Endothelial cell of umbilical vein (primary cell): ENCODE measurements around the gene SGCG.

Experiments used
- EZH2 ChIP-seq: IDR thresholded peaks from 2 replicates; pipeline ENCODE4 v1.6.1; 2012; ENCODE audit warnings: borderline replicate concordance, low read depth, mild to moderate bottlenecking, moderate library complexity, low read length, inconsistent platforms; ENCODE audit not compliant: severe bottlenecking
- FOS ChIP-seq: IDR thresholded peaks from 2 replicates; pipeline ENCODE4 v1.6.1; 2011; ENCODE audit warnings: mild to moderate bottlenecking, low read length, moderate library complexity, borderline replicate concordance; ENCODE audit not compliant: insufficient read depth
- GATA2 ChIP-seq: IDR thresholded peaks from 2 replicates; pipeline ENCODE4 v1.7.0; 2011; ENCODE audit warnings: low read depth, mild to moderate bottlenecking, moderate library complexity, mixed read lengths, low read length; ENCODE audit not compliant: insufficient read length, insufficient read depth
- JUN ChIP-seq: IDR thresholded peaks from 2 replicates; pipeline ENCODE4 v1.6.1; 2011; ENCODE audit warnings: borderline replicate concordance, low read depth; ENCODE audit not compliant: insufficient read length, insufficient read depth
- MYC ChIP-seq: IDR thresholded peaks from one replicate; pipeline ENCODE4 v1.6.1; 2011; ENCODE audit warnings: mild to moderate bottlenecking, low read depth, low read length
- POLR2A ChIP-seq: IDR thresholded peaks from 2 replicates; pipeline ENCODE4 v1.6.1; 2012; ENCODE audit warnings: low read depth, mild to moderate bottlenecking, control low read depth, low read length
- POLR2AphosphoS5 ChIP-seq: IDR thresholded peaks from 2 replicates; pipeline ENCODE4 v1.6.1; 2012; ENCODE audit warnings: low read depth, mild to moderate bottlenecking, control low read depth, low read length, moderate library complexity; ENCODE audit not compliant: insufficient read depth
- TF ChIP-seq, protein P1 (sequence below), 2 donors: IDR thresholded peaks; 1 replicate in 1 of 2; 2 replicates in 1 of 2; pipeline ENCODE4 v1.5.1; 2011; ENCODE audit warnings: low read length in 2 of 2, mild to moderate bottlenecking in 2 of 2, moderate library complexity in 2 of 2, control low read depth in 1 of 2, inconsistent platforms in 1 of 2, low read depth in 1 of 2; ENCODE audit not compliant: insufficient read depth in 1 of 2; ENCODE audit errors: extremely low read depth in 1 of 2
- TF ChIP-seq, protein P2 (sequence below): IDR thresholded peaks from 2 replicates; pipeline ENCODE4 v1.6.1; 2011; ENCODE audit not compliant: insufficient read depth, insufficient read length

DNA sequence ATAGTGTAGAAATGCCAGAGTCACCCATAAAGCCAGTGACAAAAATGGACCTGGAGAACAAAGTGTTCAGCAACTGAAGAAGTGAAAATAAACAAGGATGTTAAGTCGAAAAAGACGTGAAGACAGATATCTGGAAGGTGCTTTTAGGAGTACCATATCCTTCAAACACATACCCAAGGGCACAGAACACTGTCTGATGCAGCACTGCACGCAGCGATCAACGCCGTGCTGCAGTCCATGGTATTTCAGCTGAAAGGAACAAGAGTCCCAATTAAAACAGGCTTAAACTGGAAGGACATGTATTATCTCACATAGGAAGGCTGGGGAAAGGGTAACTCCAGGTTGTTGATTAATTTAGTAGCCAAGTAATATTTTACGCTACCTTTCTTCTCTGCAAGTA is 108.2 kb downstream of the SGCG start:
- no peak for TF ChIP-seq POLR2AphosphoS5
- TF ChIP-seq, protein P1, sequence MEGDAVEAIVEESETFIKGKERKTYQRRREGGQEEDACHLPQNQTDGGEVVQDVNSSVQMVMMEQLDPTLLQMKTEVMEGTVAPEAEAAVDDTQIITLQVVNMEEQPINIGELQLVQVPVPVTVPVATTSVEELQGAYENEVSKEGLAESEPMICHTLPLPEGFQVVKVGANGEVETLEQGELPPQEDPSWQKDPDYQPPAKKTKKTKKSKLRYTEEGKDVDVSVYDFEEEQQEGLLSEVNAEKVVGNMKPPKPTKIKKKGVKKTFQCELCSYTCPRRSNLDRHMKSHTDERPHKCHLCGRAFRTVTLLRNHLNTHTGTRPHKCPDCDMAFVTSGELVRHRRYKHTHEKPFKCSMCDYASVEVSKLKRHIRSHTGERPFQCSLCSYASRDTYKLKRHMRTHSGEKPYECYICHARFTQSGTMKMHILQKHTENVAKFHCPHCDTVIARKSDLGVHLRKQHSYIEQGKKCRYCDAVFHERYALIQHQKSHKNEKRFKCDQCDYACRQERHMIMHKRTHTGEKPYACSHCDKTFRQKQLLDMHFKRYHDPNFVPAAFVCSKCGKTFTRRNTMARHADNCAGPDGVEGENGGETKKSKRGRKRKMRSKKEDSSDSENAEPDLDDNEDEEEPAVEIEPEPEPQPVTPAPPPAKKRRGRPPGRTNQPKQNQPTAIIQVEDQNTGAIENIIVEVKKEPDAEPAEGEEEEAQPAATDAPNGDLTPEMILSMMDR (IDR thresholded peaks at IDR 0.05; ENCODE audit: extremely low read depth in 1 of 2, insufficient read depth in 1 of 2, low read depth in 1 of 2, low read length in 2 of 2): no peak
- TF ChIP-seq POLR2A: no peak
- TF ChIP-seq, protein P2, sequence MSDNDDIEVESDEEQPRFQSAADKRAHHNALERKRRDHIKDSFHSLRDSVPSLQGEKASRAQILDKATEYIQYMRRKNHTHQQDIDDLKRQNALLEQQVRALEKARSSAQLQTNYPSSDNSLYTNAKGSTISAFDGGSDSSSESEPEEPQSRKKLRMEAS: no peak
- no peak for TF ChIP-seq JUN
- no peak for TF ChIP-seq EZH2
- TF ChIP-seq MYC: no peak
- no peak for TF ChIP-seq FOS
- TF ChIP-seq GATA2: no peak
